Tibial nerve (tissue), 4 donors: Measurements from ENCODE around the gene ETV6. TPM values are rescaled to one million over a fixed set of nuclear protein-coding genes. Genes with fewer than 3 reads are reported as not detected.

Source experiments
- DNase-seq, 2 donors: peaks; one replicate each; pipeline ENCODE4 v3.0.0-alpha.2; 2019; ENCODE audit warnings: low spot score in 2 of 2
- H3K27ac ChIP-seq, 4 donors: fragments of 200-600 bp; sonication (generic) in 3 of 4; one replicate each; pipeline ENCODE4 v1.5.1; 2017 to 2019; ENCODE audit warnings: mild to moderate bottlenecking in 1 of 4
- H3K27me3 ChIP-seq, 2 donors: fragments of 200-600 bp; sonication (generic) in 1 of 2; one replicate each; pipeline versions ENCODE4 v1.5.1 to v1.6.0; 2017 to 2019
- H3K36me3 ChIP-seq, 3 donors: fragments of 200-600 bp; sonication (generic); one replicate each; pipeline ENCODE4 v1.5.1; 2018 to 2019
- H3K4me1 ChIP-seq, 4 donors: fragments of 200-600 bp; sonication (generic) in 3 of 4; one replicate each; pipeline ENCODE4 v1.5.1; 2017 to 2019
- H3K4me3 ChIP-seq, 4 donors: fragments of 200-600 bp; sonication (generic) in 3 of 4; one replicate each; pipeline ENCODE4 v1.5.1; 2017 to 2019; ENCODE audit warnings: mild to moderate bottlenecking in 1 of 4, moderate library complexity in 1 of 4
- H3K9me3 ChIP-seq, 4 donors: fragments of 200-600 bp; sonication (generic) in 3 of 4; one replicate each; pipeline ENCODE4 v1.5.1; 2017 to 2019
- CTCF ChIP-seq, 5 experiments: fragments of 200-600 bp in 3 of 5; fragments of 450-650 bp in 2 of 5; sonication (generic) in 3 of 5; IDR thresholded peaks; one replicate each; pipeline ENCODE4 v1.5.1; 2016 to 2019; ENCODE audit warnings: antibody characterized with exemption in 5 of 5, mild to moderate bottlenecking in 3 of 5, moderate library complexity in 2 of 5
- EP300 ChIP-seq, 2 donors: sonication (generic); formaldehyde crosslinking; IDR thresholded peaks; one replicate each; pipeline ENCODE4 v1.6.1; 2017; ENCODE audit warnings: antibody characterized with exemption in 2 of 2, mild to moderate bottlenecking in 1 of 2
- POLR2A ChIP-seq, 2 donors: fragments of 450-650 bp; IDR thresholded peaks; one replicate each; pipeline ENCODE4 v1.6.1; 2017; ENCODE audit warnings: antibody characterized with exemption in 2 of 2, mild to moderate bottlenecking in 2 of 2, moderate library complexity in 2 of 2
- WGBS, 2 donors: methylation state at CpG; one replicate each; pipeline ENCODE4 v1.1.5; 2018; 5-methylcytosine and 5-hydroxymethylcytosine counted together
- total RNA-seq, 4 donors: library from RNA; depleted of rRNA; stranded (reverse); fragments of >200 nt; gene quantifications; one replicate each; pipeline ENCODE4 v1.1.0, GENCODE V29; 2016

Gene ETV6
- total RNA-seq, 4 donors from 2014 or later: 6.7 to 14.1 (median 8.3) TPM

GRCh38 chr12:11823043-11823442, 173.6 kb downstream of the ETV6 start:
- no peak for DNase-seq
- WGBS, 2 donors: 87% methylated on average over 7 of the region's 7 CpGs
- H3K27me3 ChIP-seq: no peaks in the 10 kb centered on the region
- no peaks in the 10 kb centered on the region for H3K36me3 ChIP-seq
- TF ChIP-seq CTCF (IDR thresholded peaks at IDR 0.05) (no peak), EP300 (IDR thresholded peaks at IDR 0.05) (no peak), POLR2A (IDR thresholded peaks at IDR 0.05) (no peak)
- no peak overlapping the region for H3K4me3 ChIP-seq
- H3K4me1 ChIP-seq: peaks cover 0 to 29% (median 18%) of the 10 kb centered on the region in 4 donors
- no peaks in the 10 kb centered on the region for H3K9me3 ChIP-seq
- peak overlapping the region in 1 of 4 donors; percentile 13 for H3K27ac ChIP-seq

DNA sequence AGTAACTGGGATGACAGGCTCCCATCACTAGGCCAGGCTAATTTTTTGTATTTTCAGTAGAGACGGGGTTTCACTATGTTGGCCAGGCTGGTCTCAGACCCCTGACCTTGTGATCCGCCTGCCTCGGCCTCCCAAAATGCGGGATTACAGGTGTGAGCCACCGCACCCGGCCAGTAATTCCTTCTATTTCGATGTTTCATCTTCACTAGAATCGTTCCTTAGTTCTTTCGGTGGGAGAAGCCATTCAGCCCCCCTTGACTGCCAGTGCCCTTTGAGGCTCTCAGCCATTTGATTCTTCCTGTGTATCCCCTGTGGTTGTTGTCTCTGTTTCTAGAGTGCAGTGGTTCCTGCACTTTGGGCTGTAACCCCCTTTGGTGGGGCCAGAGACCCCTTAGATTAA, 174.1 kb downstream of the ETV6 start:
- Histone ChIP-seq H3K9me3 (no peaks in the 10 kb centered on the region), H3K27ac (no peak overlapping the region), H3K4me3 (no peak overlapping the region), H3K27me3 (no peaks in the 10 kb centered on the region), H3K4me1 (peaks cover 0 to 34% (median 20%) of the 10 kb centered on the region in 4 donors), H3K36me3 (no peaks in the 10 kb centered on the region)
- DNase-seq: no peak
- TF ChIP-seq EP300 (IDR thresholded peaks at IDR 0.05): no peak
- no peak for TF ChIP-seq POLR2A (IDR thresholded peaks at IDR 0.05)
- no peak for TF ChIP-seq CTCF (IDR thresholded peaks at IDR 0.05)
- 94 to 95% methylated on average over 9 of the region's 9 CpGs for WGBS, 2 donors

- Histone ChIP-seq H3K4me1 (peaks cover 0 to 39% (median 22%) of the 10 kb centered on the region in 4 donors), H3K27ac (no peak overlapping the region), H3K4me3 (no peak overlapping the region), H3K36me3 (no peaks in the 10 kb centered on the region), H3K9me3 (no peaks in the 10 kb centered on the region), H3K27me3 (no peaks in the 10 kb centered on the region)
- no peak for TF ChIP-seq POLR2A (IDR thresholded peaks at IDR 0.05)
- no peak for TF ChIP-seq CTCF (IDR thresholded peaks at IDR 0.05)
- no peak for TF ChIP-seq EP300 (IDR thresholded peaks at IDR 0.05)
- DNase-seq: no peak
- 91 to 93% methylated on average over 7 of the region's 7 CpGs for WGBS, 2 donors
These were observed 174.6 kb downstream of the ETV6 start for GRCh38 chr12:11824069-11824468.

DNA sequence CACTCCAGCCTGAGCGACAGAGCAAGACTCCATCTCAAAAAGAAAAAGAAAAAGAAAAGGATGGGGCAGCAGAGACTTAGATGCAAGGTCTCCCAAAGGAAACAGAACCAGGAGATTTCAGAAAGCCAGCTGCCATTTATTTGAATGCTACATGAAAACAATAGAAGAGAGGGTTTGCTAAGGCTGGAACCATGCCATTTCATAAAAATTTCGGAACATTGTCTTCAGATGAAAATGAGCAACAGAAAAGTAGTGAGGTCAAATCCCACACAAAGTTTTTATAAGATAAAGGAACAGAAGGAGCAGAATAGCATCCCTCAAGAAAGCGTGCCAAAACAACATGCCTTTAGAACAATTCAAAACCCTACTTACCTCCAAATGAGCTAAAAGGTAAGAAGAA, 175.3 kb downstream of the ETV6 start:
- 80 to 81% methylated on average over 3 of the region's 3 CpGs for WGBS, 2 donors
- DNase-seq: no peak
- Histone ChIP-seq H3K27me3 (no peaks in the 10 kb centered on the region), H3K4me1 (peaks cover 0 to 46% (median 26%) of the 10 kb centered on the region in 4 donors), H3K4me3 (no peak overlapping the region), H3K27ac (no peak overlapping the region), H3K36me3 (no peaks in the 10 kb centered on the region), H3K9me3 (no peaks in the 10 kb centered on the region)
- TF ChIP-seq CTCF (IDR thresholded peaks at IDR 0.05) (no peak), EP300 (IDR thresholded peaks at IDR 0.05) (no peak), POLR2A (IDR thresholded peaks at IDR 0.05) (no peak)

- Histone ChIP-seq H3K4me1 (peaks cover 0 to 51% (median 32%) of the 10 kb centered on the region in 4 donors), H3K9me3 (no peaks in the 10 kb centered on the region), H3K36me3 (no peaks in the 10 kb centered on the region), H3K4me3 (no peak overlapping the region), H3K27me3 (no peaks in the 10 kb centered on the region), H3K27ac (no peak overlapping the region)
- no peak for DNase-seq
- TF ChIP-seq EP300 (IDR thresholded peaks at IDR 0.05): no peak
- no peak for TF ChIP-seq POLR2A (IDR thresholded peaks at IDR 0.05)
- no peak for TF ChIP-seq CTCF (IDR thresholded peaks at IDR 0.05)
- WGBS, 2 donors: 77 to 81% methylated on average over 7 of the region's 7 CpGs
These were observed 175.8 kb downstream of the ETV6 start for GRCh38 chr12:11825278-11825677.
